KOPT-K1 (cell line): ENCODE results near the gene COL5A1.

ENCODE experiments used
- H3K27ac ChIP-seq: fragments of 200-600 bp; sonication (generic); 2 replicates; pipeline ENCODE4 v1.5.1; 2016; ENCODE audit warnings: antibody characterized with exemption, mild to moderate bottlenecking, low read depth, low read length; ENCODE audit not compliant: poor library complexity, severe bottlenecking
- H3K36me3 ChIP-seq: fragments of 200-600 bp; sonication (generic); 2 replicates; pipeline ENCODE4 v1.5.1; 2017; ENCODE audit warnings: antibody characterized with exemption, mild to moderate bottlenecking, low read length, moderate library complexity; ENCODE audit not compliant: insufficient read depth
- H3K9me3 ChIP-seq: fragments of 200-600 bp; sonication (generic); 2 replicates; pipeline ENCODE4 v1.5.1; 2017; ENCODE audit warnings: antibody characterized with exemption, low read length, mild to moderate bottlenecking; ENCODE audit not compliant: insufficient read depth, poor library complexity, severe bottlenecking

Gene COL5A1

DNA sequence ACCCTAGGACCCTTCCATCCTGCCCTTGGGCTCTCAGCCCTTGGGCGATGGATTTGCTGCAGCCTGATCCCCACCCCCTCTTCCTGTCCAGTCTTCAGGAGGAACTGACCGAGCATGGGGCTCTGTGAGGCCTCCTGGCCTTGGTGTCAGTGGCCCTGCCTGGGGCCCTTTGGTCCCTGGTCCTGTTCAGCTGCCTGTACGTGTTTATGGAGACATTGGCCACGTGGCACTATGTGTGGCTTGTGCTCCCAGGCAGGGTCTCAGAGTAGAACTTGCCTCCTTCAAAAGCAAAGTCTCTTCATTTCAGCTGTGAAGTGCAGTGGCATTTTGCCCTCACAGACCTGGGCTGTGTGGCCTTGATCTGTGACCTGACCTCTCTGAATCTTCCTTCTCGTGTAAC lies 250.1 kb downstream of the COL5A1 start:
- H3K36me3 ChIP-seq, result no peaks in the 10 kb centered on the region
- no peaks in the 10 kb centered on the region for H3K9me3 ChIP-seq
- no peak overlapping the region for H3K27ac ChIP-seq

DNA sequence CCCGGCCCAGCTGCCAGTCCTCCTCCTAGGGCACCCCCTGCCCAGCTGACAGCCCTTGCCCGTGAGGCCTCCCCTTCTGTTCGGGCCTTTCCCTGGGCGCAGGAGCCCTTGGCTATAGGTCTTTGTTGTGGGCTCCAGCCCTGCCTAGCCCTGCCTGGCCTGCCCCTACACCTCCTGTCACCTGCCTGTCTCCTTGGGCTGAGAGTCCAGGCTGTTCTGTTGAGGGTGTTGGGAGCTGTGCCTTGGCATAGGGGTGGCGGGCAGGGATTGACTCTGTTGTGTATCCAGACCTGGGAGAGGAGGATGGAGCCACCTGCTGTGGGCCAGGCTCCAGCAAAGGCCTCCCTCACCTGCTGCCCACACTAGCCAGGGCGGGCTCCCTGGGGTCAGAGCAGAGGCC lies 250.6 kb downstream of the COL5A1 start:
- Histone ChIP-seq H3K27ac (no peak overlapping the region), H3K9me3 (no peaks in the 10 kb centered on the region), H3K36me3 (no peaks in the 10 kb centered on the region)

GRCh38 chr9:134892820-134893420 lies 251.3 kb downstream of the COL5A1 start:
- no peak overlapping the region for H3K27ac ChIP-seq
- H3K36me3 ChIP-seq, result no peaks in the 10 kb centered on the region
- no peaks in the 10 kb centered on the region for H3K9me3 ChIP-seq
